ES-I3 (cell line): ENCODE results near the gene SETD2.

Source experiments
- H3K36me3 ChIP-seq: 2 replicates; pipeline ENCODE4 v1.6.1; 2013; ENCODE audit warnings: mild to moderate bottlenecking, low read length, control low read depth, moderate library complexity; ENCODE audit not compliant: insufficient read depth
- H3K4me1 ChIP-seq: 2 replicates; pipeline ENCODE4 v1.6.1; 2013; ENCODE audit warnings: mild to moderate bottlenecking, control low read depth, low read length; ENCODE audit not compliant: insufficient read depth
- H3K9ac ChIP-seq: 2 replicates; pipeline ENCODE4 v1.6.1; 2013; ENCODE audit warnings: low read depth, mild to moderate bottlenecking, low read length, moderate library complexity
- H3K9me3 ChIP-seq: 2 replicates; pipeline ENCODE4 v1.6.1; 2013; ENCODE audit warnings: mild to moderate bottlenecking, low read length, moderate library complexity; ENCODE audit not compliant: control insufficient read depth, insufficient read depth

Gene SETD2

DNA sequence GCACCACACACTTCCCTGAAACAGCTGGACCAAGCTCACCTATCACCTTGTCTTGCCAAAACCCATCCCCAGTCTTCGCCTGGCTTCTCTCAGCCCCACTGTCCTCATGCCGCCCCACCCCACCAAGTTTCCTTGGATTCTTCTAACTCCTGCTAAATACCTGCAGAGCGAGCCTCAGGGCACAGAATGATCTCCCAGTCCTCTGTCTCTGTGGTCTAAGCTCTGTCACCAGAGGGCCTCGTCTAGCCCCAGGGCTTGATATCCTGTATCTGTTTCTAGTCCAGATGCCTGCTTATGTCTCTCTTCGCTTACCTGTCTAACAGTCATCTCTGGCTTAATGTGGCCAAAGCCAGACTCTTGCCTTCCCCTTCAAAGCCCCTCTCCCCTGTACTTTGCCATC is 197.1 kb downstream of the SETD2 start:
- no peak overlapping the region for H3K9ac ChIP-seq
- peaks cover 5% of the 10 kb centered on the region; the same call in 1 of the 2 replicates for H3K9me3 ChIP-seq
- no peaks in the 10 kb centered on the region; the same call in 1 of the 2 replicates for H3K4me1 ChIP-seq
- peaks cover 6% of the 10 kb centered on the region; the same call in 1 of the 2 replicates for H3K36me3 ChIP-seq
